WTC11 (cell line): Measurements from ENCODE around the gene CCDC107. TPM values are rescaled to one million over a fixed set of nuclear protein-coding genes. Genes with fewer than 3 reads are reported as not detected.

Experiments used
- AFF4 ChIP-seq: sonication (generic); formaldehyde crosslinking; IDR thresholded peaks from 2 replicates; pipeline ENCODE4 v1.8.1; 2023; ENCODE audit warnings: mild to moderate bottlenecking, missing genetic modification reagents, borderline replicate concordance
- ARID4B ChIP-seq: sonication (generic); formaldehyde crosslinking; IDR thresholded peaks from 2 replicates; pipeline ENCODE4 v1.8.0; 2023; ENCODE audit warnings: missing genetic modification reagents, mild to moderate bottlenecking, borderline replicate concordance
- CDX4 ChIP-seq: fragments of 250-450 bp; sonication (Bioruptor Pico); IDR thresholded peaks from 2 replicates; pipeline ENCODE4 v1.9.0; 2021; ENCODE audit warnings: moderate library complexity, mild to moderate bottlenecking, inconsistent platforms, borderline replicate concordance
- CREB1 ChIP-seq: sonication (generic); formaldehyde crosslinking; IDR thresholded peaks from 2 replicates; pipeline ENCODE4 v1.8.0; 2023; ENCODE audit warnings: mild to moderate bottlenecking, missing genetic modification reagents
- CTCF ChIP-seq: fragments of 200-600 bp; IDR thresholded peaks from 2 replicates; pipeline ENCODE4 v1.8.0; 2022; ENCODE audit warnings: antibody characterized with exemption
- E2F5 ChIP-seq: sonication (generic); formaldehyde crosslinking; IDR thresholded peaks from 2 replicates; pipeline ENCODE4 v1.8.1; 2022; ENCODE audit warnings: mild to moderate bottlenecking, moderate library complexity, missing genetic modification reagents
- EMX1 ChIP-seq: fragments of 250-450 bp; sonication (Bioruptor Pico); IDR thresholded peaks from 2 replicates; pipeline ENCODE4 v1.8.0; 2021; ENCODE audit warnings: mild to moderate bottlenecking
- ERG ChIP-seq: fragments of 250-450 bp; sonication (Bioruptor Pico); IDR thresholded peaks from 2 replicates; pipeline ENCODE4 v1.8.0; 2021; ENCODE audit warnings: mild to moderate bottlenecking
- ETV6 ChIP-seq: sonication (generic); formaldehyde crosslinking; IDR thresholded peaks from 2 replicates; pipeline ENCODE4 v1.8.1; 2022; ENCODE audit warnings: mild to moderate bottlenecking, missing genetic modification reagents
- FOXP1 ChIP-seq: sonication (generic); formaldehyde crosslinking; IDR thresholded peaks from 2 replicates; pipeline ENCODE4 v1.8.0; 2022; ENCODE audit warnings: missing genetic modification reagents, mild to moderate bottlenecking, moderate library complexity, borderline replicate concordance
- GRHL2 ChIP-seq: fragments of 250-450 bp; sonication (Bioruptor Pico); IDR thresholded peaks from 2 replicates; pipeline ENCODE4 v1.8.0; 2022; ENCODE audit warnings: mild to moderate bottlenecking, moderate library complexity; ENCODE audit not compliant: insufficient replicate concordance, severe bottlenecking
- GTF2I ChIP-seq: fragments of 250-450 bp; sonication (Bioruptor Pico); conservative IDR thresholded peaks from 2 replicates; pipeline ENCODE4 v1.4.0; 2021; ENCODE audit warnings: mild to moderate bottlenecking
- IRF1 ChIP-seq: sonication (generic); formaldehyde crosslinking; IDR thresholded peaks from 2 replicates; pipeline ENCODE4 v1.8.0; 2023; ENCODE audit warnings: missing genetic modification reagents
- IRF2 ChIP-seq: sonication (generic); formaldehyde crosslinking; IDR thresholded peaks from 2 replicates; pipeline ENCODE4 v1.8.0; 2022; ENCODE audit warnings: low read depth, missing genetic modification reagents, borderline replicate concordance
- NFE2L1 ChIP-seq: sonication (generic); formaldehyde crosslinking; IDR thresholded peaks from 2 replicates; pipeline ENCODE4 v1.8.1; 2023; ENCODE audit warnings: missing genetic modification reagents
- RELA ChIP-seq: sonication (generic); formaldehyde crosslinking; IDR thresholded peaks from 2 replicates; pipeline ENCODE4 v1.8.1; 2022; ENCODE audit warnings: missing genetic modification reagents, mild to moderate bottlenecking, borderline replicate concordance
- SMAD3 ChIP-seq: sonication (generic); formaldehyde crosslinking; IDR thresholded peaks from 2 replicates; pipeline ENCODE4 v1.8.0; 2022; ENCODE audit warnings: missing genetic modification reagents, mild to moderate bottlenecking, borderline replicate concordance
- ZBTB21 ChIP-seq: sonication (generic); formaldehyde crosslinking; IDR thresholded peaks from 2 replicates; pipeline ENCODE4 v1.8.1; 2023; ENCODE audit warnings: mild to moderate bottlenecking, missing genetic modification reagents, borderline replicate concordance
- ZBTB43 ChIP-seq: sonication (generic); formaldehyde crosslinking; IDR thresholded peaks from 2 replicates; pipeline ENCODE4 v1.8.1; 2023; ENCODE audit warnings: mild to moderate bottlenecking, missing genetic modification reagents
- ZNF232 ChIP-seq: sonication (generic); formaldehyde crosslinking; IDR thresholded peaks from 2 replicates; pipeline ENCODE4 v1.8.0; 2022; ENCODE audit warnings: mild to moderate bottlenecking, missing genetic modification reagents
- ZNF396 ChIP-seq: fragments of 250-450 bp; sonication (Bioruptor Pico); IDR thresholded peaks from 2 replicates; pipeline ENCODE4 v1.8.0; 2021; ENCODE audit warnings: mild to moderate bottlenecking, moderate library complexity, borderline replicate concordance
- ZNF671 ChIP-seq: fragments of 250-450 bp; sonication (Bioruptor Pico); IDR thresholded peaks from 2 replicates; pipeline ENCODE4 v1.8.0; 2021; ENCODE audit warnings: mild to moderate bottlenecking
- total RNA-seq: library from RNA; stranded (reverse); gene quantifications from 3 replicates; pipeline ENCODE4 v1.2.3, GENCODE V29; 2021

CCDC107 gene
- total RNA-seq, 1 experiment from 2014 or later = 10.8 TPM

- TF ChIP-seq FOXP1 = peak; percentile 92; the same call in 1 of the 2 replicates
- TF ChIP-seq GTF2I (CRISPR knock-in tag) = no peak
- no peak for TF ChIP-seq ZNF671 (CRISPR knock-in tag)
- no peak for TF ChIP-seq CTCF
- no peak for TF ChIP-seq CDX4
- TF ChIP-seq ZNF232 (CRISPR knock-in tag) = peak; percentile 89; the same call in 1 of the 2 replicates
- no peak for TF ChIP-seq SMAD3
- no peak for TF ChIP-seq GRHL2
- 0 out of 2 replicates have a peak, but pooled peaks have one; percentile 11 for TF ChIP-seq ARID4B (CRISPR knock-in tag)
- no peak for TF ChIP-seq IRF1 (CRISPR knock-in tag)
- TF ChIP-seq AFF4 (CRISPR knock-in tag) = no peak
- TF ChIP-seq ZNF396 (CRISPR knock-in tag) = no peak
- peak; percentile 60; the same call in 1 of the 2 replicates for TF ChIP-seq NFE2L1
- TF ChIP-seq RELA (CRISPR knock-in tag) = peak; percentile 83; the same call in 1 of the 2 replicates
- peak; percentile 80; the same call in 1 of the 2 replicates for TF ChIP-seq ETV6 (CRISPR knock-in tag)
- TF ChIP-seq CREB1 (CRISPR knock-in tag) = peak; percentile 77; the same call in 1 of the 2 replicates
- TF ChIP-seq ZBTB21 (CRISPR knock-in tag) = 0 out of 2 replicates have a peak, but pooled peaks have one; percentile 56
- TF ChIP-seq IRF2 = no peak
- no peak for TF ChIP-seq ERG (CRISPR knock-in tag)
- no peak for TF ChIP-seq EMX1 (CRISPR knock-in tag)
- TF ChIP-seq E2F5 (CRISPR knock-in tag) = peak; percentile 97
- TF ChIP-seq ZBTB43 (CRISPR knock-in tag) = no peak
Measured at GRCh38 chr9:35664531-35665470, 6.7 kb downstream of the CCDC107 start, which contains the start of gene ARHGEF39 (continued).
